ENCODE results near the gene PSMA2.
A peak's percentile ranks its signal among the peaks of the same experiment; 100 is the strongest.
"Not testable (repeated sequence)": the region's sequence is repeated elsewhere in the genome, so short reads cannot be mapped to it uniquely, and the experiment has no call there.

PSMA2 gene

DNA sequence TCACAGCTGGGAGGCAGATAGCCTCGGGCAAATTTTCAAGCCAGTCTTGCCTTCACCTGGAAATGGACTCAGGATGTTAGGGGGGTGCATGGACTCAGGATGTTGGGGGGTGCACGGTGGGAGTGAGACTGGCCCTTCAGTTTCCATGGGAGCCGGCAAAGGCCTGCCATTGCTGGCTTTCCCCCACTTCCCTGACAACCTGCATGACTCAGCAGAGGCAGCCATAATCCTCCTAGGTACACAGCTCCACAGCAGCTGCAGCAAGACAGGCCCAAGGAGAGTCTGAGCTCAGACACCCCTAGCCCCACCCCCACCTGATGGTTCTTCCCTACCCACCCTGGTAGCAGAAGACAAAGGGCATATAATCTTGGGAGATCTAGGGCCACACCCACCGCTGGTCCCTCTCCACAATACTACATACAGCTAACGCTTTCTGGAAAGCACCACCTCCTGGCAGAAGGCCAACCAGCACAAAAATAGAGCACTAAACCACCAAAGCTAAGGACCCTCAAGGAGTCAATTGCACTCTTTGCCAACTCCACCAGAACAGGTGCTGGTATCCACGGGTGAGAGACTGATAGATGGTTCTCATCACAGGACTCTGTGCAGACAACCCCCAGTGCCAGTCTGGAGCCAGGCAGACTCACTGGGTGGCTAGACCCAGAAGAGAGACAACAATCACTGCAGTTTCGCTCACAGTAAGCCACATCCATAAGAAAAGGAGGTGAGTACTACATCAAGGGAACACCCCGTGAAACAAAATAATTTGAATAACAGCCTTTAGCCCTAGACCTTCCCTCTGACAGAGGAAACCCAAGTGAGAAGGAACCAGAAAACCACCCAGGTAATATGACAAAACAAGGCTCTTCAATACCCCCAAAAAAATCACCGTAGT lies 38.4 kb downstream of the PSMA2 start:
- DNase-seq: no peak

- DNase-seq: no peak
Measured at GRCh38 chr7:42886893-42887505, 45.0 kb downstream of the PSMA2 start.

DNA sequence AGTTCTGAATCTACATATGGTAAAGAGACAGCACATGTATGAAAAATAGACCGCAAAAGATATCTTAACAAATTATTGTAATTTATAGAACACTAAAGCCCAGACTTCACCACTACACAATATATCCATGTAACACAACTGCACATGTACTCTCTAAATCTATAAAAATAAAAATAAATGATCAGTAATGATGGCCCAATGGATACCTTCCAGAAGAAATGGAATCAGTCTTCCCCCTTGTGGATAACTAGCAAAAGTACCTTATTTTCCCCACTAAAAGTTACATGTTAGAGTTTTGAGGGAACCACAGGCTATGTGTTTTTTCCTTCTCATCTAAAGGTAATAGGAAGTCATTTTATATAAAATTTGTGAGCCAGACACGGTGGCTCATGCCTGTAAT lies 45.8 kb downstream of the PSMA2 start:
- DNase-seq: no peak

DNA sequence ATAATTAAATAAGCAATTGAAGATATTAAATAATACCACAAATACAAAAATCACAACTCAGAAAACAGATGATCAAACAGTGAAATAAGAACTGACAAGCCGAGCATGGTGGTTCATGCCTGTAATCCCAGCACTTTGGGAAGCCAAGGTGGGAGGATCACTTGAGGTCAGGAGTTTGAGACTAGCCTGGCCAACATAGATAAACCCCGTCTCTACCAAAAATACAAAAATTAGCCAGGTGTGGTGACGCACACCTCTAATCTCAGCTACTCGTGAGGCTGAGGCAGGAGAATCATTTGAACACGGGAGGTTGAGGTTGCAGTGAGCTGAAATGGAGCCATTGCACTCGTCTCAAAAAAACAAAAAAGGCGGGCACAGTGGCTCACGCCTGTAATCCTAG lies 46.8 kb downstream of the PSMA2 start:
- DNase-seq: not testable (repeated sequence)

- no peak for DNase-seq
Measured at GRCh38 chr7:42883950-42884349, 48.0 kb downstream of the PSMA2 start.

- no peak for DNase-seq
Measured at GRCh38 chr7:42880392-42880791, 51.6 kb downstream of the PSMA2 start.

DNA sequence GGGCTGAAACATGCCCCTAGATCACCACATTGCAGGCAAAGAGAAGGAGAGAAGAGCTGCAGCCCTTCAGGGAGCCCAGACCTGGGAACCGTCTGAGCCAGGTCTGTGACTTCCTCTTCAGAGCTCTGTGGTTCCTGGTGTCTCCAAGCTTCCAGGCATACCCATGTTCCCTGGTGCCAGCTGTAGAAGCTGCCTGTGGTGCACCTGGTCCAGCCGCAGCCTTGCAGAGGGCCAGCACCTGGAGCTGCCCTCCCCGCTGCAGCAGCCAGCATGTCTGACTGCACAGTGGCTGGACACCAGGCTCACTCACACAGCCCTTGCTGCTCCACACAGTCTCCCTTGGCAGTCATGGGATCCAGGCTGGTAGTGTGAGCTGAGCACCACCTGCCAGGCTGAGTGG lies 53.7 kb downstream of the PSMA2 start:
- no peak for DNase-seq

DNA sequence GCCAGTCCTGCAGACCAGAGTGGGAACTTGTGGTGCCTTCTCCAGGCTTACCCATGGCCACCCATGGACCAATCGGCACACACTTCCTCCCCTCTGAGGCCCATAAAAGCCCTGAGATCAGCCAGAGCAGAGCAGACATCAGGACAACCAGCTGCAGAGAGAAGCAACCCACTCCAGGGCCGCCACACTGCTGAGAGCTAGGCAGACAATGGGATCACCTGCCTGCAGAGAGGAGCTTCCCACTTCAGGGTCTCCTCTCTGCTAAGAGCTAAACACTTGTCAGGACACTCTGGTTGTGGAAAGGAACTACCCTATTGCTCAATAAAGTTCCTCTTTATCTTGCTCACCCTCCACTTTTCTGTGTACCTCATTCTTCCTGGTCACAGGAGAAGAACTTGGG lies 54.1 kb downstream of the PSMA2 start:
- DNase-seq: no peak

DNA sequence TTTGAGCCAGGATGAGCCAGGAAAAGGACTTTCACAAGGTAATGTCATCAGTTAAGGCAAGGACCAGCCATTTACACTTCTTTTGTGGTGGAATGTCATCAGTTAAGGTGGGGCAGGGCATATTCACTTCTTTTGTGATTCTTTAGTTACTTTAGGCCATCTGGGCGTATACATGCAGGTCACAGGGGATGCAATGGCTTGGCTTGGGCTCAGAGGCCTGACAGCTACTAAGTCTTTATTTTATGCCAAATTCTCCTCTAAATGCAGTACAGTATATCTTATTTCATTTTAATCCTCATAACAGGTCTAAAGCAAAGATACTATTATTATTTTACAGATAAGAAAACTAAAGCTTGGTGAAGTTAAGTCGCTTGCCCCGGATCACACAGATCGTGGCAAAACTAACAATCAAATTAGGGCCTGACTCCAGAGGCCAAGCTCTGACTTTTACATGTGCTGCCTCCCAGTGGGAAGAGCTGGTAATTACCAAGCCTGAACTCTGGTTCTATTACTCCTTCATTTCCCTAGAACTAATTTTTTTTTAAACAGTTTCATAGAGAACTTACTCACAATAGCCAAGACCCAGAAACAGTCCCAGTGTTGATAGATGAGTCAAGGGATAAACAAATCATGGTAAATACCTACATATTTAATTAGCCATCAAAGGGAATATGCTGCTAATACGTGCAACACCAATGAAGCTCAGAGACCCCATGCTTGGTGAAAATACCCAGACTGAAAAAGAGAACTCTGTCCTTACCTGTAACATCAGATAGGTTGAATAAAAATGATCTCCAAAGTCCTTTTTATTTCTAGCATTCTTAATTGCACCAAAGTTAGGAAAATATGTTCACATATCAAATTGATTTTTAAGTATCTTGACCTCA lies 55.5 kb downstream of the PSMA2 start:
- DNase-seq: peak; percentile 69

DNA sequence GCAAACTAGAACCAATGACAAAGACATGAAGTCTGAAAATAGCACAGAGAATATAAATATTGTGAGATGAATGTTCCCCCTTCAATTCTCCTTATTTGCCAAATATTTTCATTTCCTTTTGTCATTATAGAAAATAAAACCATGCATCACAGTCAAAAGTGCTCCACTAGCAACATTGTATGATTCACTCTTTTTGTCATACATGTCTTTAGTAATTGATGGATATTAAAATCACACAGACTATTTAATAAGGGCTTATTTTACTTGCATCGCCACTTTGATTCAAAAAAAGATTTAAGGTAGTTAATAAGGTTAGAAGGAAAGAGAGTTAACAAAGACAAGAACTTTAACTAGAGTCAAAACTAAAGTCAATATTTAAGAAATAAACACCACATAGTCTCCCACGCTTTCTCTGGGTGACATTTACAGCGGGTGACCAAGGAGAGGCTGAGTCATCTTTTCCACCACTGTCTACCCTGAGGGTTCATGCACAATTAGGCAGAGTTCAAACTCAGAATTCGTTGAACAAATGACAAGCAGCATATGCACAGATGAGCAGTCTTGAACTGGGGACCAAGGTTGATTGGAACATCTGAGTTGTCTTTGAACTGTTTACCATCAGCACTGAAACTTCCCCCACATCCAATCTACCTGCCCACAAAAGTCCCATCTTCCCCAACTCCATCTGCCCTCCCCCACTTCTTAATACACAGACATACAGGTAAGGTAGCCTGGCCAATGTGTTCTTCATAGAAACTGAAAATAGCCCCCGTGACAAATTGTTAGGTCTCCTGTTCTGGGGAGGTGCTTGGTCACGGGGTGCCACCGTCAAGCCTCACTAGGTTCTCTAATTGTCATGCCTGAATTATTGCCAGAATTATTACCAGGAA lies 62.6 kb downstream of the PSMA2 start:
- DNase-seq: peak; percentile 43

DNA sequence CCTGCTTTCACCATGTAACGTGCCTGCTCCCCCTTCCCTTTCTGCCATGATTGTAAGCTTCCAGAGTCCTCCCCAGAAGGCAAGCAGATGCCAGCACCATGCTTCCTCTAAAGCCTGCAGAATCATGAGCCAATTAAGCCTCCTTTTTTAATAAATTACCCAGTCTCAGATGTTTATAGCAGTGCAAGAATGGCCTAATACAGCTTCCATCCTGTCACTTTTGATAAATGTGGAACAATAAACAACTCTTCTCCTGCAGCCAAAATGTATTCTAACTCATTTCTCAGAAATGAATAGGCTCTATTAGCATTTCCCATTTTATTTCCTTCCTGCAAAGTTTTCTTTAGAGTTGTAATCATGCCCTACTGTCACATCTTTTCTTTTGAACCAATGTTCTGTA lies 63.5 kb downstream of the PSMA2 start:
- no peak for DNase-seq
